Frontal cortex (tissue), 4 donors: ENCODE data around the gene TBXA2R. TPM values are rescaled to one million over a fixed set of nuclear protein-coding genes. Genes with fewer than 3 reads are reported as not detected.

ENCODE experiments used
- DNase-seq, 2 donors: peaks; one replicate each; pipeline ENCODE4 v3.0.0; 2012; ENCODE audit warnings: low spot score in 2 of 2
- FAIRE-seq: peaks from 2 replicates; lab custom pipeline; 2012; peaks lifted over from hg19 to GRCh38; lab: Jason Lieb, UNC
- total RNA-seq: library from RNA; depleted of rRNA; stranded (reverse); fragments of >200 nt; gene quantifications from one replicate; pipeline ENCODE4 v1.2.3, GENCODE V29; 2014
- donor health status: control.
- donor health status: control.
- donor health status: control.

Gene TBXA2R
- total RNA-seq, 1 donor from 2014 or later: 0.41 TPM

DNA sequence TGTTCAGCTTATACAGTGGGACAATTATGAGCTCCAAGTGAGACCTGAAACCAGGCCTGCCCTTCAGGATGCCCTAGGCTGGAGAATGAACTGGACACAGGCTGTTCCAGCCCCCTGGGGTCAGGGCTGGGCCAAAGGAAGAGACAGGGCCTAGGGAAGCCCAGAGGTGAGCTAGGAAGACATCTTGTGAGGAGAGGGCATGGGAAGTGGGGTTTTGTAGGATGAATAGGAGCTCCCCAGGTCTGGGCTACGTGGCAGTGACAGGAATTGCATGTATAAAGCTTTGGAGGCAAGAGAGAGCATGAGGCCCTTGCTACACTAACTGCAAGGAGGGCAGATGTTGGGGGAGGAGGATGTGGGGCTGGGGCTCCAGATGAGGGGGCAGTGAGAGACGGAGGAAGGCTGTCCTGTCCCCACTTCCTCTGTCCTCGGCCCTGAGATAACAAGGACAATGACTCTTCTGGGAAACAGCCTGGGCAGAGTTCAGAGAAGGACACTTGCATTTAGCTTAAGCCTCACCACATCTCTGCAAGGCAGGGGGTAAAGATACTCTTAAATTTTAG, 1.5 kb upstream of the TBXA2R start:
- no peak for FAIRE-seq
- DNase-seq: no peak

DNA sequence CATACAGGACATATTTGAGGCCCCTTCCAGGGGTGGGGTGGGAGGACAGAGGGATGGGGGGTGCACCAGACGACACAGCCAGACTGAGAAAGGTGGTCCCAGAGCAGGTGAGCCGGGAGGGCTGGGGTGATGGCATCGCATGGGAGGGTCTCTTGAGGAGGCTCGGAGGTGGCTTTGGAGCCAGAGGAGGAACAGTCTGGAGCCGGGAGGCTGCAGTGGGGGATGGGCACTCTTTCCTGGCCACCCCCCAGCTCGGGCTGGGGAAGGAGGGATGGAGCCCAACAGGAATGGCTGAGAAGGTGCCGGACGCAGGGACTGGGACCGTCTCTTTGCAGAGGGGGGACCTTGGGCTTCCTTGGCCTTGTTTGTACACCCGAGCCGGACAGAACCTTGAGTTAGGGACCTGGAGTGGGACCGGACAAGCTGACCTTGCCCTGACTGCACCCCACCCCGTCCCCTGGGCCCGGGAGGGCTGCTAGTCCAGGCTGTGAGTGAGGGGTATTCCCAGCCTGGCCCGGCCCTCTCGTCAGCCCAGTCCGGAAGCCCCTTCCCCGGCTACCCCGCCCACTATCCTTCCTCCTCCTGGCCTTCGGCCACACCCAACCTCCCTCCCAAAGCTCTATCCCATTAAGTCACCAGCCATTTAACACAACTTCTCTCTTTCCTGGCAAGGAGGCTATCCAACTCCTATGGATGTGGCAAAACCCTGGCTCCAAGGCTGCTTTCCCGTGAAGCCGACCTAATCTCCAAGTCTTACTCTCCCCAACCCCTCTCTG, 816 bp upstream of the TBXA2R start:
- FAIRE-seq (no peak), DNase-seq (no peak)

DNA sequence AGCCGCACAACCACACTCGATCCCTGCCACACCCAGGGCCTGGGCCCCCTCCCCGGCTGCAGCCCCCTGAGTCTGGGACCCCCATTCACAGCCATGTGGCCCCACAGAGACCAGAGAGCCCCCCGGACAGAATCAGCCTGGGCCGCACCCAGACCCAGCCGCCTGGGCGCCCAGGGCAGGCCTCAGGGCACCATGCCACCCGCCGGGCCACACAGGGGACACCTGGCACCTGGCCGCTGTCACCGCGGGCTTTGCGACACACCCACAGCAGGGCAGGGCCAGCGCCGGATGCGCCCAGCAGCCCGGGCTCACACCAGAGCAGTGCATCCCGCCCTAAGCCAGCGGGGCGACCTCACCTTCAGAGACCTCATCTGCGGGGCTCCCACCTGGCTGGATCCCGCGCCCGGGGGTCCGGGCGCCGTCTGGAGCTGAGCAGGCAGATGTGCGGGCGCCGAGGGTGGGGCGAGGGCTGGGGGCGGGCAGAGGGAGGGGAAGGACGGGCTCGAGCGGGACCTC, 443 bp downstream of the TBXA2R start:
- FAIRE-seq: no peak
- no peak for DNase-seq

DNA sequence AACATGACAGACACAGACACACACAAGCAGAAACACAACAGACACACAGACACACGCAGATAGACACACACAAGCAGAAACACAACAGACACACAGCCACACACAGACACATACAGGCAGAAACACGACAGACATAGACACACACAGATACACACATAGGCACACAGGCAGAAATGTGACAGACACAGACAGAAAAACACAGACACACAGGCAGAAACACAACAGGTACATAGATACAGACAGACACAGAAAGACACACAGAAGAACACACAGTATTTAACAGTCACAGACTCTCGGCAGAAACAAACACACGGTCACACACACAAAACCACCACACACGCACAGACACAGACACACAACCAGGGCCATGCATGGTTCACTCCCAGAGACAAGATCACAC, 905 bp downstream of the TBXA2R start:
- no peak for FAIRE-seq

DNA sequence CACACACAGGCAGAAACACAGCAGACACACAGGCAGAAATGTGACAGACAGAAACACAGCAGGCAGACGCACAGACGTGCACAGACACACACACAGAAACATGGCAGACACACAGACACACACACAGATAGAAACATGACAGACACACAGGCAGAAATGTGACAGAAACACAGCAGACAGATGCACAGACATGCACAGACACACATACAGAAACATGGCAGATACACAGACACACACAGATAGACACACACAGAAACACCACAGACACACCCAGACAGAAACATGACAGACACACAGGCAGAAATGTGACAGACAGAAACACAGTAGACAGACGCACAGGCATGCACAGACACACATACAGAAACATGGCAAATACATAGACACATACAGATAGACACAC, 1.3 kb downstream of the TBXA2R start:
- DNase-seq (no peak), FAIRE-seq (no peak)

More for the DNA sequence above, 905 bp downstream of the TBXA2R start:
- DNase-seq: no peak

DNA sequence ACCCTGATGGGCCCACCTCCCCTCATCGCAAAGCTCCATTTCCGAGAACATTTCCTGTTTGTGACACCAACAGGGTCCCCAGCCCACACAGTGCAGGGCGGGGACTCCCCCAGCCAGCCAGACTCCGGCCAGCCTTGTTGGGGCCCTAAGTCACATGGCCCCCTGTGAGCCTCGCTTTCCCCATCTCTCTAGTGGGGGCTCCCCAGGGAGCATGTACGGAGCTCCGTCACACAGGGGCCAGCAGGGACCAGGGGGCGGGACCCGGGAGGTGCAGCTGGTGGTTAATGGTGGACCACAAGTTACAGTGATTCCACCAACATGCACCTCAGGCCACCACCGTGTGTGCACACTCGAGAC, 1.7 kb downstream of the TBXA2R start:
- FAIRE-seq: no peak
- DNase-seq: no peak

DNA sequence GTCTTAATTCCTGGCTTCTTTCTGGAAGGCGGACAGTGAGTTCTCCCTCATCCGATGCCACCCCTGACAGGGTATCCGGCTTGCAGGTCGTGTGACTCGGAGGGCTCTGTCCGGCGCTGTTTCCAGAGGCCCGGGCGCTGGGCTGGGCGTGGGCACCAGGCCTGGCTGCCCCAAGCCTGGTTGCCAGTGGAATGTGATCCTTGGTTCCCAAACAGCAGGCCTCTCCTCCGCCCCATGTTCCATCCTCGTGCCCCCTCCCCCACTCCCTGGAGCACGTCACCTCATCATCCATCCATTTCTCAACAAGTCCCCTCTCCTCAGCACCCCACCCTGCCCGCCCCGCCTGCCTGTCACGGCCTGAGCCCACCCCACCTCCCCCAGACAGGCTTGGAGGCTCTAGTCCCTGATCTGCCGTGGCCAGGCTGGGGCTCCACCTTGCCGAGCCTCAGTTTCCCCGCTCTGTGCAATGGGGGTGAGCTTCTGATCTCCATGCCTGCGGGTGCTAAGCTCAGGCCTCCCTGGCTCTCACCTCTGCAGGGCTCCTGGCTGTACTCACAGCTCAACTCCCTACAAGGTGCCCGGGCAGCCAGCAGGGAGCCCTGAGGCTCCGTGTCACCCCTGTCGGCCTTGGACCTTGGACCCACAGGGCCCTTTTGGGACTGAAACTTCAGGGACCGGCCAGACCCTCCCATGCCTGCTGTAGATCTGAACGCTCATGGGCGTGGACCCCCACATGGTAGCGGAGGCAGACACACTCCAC, 2.3 kb downstream of the TBXA2R start:
- no peak for DNase-seq
- FAIRE-seq: no peak

DNA sequence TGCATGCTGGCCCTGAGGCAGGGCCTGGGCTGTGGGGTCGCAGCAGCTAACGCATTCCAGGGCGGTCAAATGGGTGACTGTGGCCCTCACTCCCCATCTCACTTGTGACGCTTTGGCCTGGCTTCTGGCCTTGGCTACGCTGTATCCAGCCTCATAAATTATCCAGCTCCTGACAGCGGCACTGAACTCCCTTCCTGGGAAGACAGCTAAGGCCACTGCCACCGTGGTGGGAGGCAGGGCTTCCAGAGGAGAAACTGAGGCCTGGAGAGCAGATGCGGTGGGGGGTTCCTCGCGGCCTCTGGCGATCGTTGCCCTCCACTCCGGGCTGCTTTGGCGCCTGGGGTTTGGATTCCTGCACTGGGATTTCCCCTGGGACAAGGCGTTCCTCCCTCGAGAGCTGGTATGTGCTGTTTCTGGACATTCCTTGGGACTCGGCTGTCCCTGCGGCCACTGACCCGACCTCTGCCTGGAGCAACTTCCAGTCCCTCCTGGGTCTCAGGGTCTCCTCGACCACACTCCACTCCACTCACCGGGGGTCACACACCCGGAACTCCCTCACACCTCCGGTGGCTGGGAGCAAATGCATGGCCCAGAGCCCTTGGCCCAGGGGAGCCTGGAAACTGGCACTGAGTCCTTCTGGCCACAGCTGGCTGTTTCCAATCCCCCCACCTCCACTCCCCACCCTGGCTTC, 3.4 kb downstream of the TBXA2R start:
- FAIRE-seq (no peak), DNase-seq (no peak)

DNA sequence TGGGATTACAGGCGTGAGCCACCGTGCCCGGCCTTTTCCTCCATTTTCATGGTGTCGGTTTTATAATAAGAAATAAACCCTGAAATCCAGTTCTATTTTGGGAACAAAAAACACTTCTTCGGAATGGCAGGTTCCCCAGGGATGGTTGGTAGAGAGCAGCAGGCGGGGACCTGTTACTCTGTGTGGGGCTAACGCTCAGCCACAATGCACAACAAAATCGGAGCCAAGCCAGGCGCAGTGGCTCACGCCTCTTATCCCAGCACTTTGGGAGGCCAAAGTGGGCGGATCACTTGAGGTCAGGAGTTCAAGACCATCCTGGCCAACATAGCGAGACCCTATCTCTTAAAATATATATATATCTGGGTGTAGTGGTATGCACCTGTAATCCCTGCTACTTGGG, 5.7 kb downstream of the TBXA2R start:
- FAIRE-seq: no peak
- DNase-seq: no peak

DNA sequence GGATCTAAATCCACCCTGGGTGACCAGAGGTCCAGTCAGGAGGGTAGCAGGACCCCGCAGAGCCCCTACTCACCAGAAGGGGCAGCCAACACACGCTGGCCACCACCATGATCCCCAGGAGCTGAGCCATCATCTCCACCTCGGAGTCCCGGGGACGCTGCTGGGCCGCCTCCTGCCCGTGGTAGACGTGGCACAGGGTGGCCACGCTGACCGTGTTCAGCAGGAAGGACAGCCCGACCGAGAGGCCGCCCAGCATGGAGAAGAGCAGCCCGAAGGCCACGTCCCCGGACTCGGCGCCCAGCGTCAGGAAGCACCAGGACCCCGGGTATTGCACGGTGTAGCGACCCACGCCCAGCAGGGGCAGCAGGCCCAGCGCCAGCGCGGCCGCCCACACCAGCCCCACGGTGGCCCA, 6.9 kb downstream of the TBXA2R start:
- FAIRE-seq (no peak), DNase-seq (no peak)

DNA sequence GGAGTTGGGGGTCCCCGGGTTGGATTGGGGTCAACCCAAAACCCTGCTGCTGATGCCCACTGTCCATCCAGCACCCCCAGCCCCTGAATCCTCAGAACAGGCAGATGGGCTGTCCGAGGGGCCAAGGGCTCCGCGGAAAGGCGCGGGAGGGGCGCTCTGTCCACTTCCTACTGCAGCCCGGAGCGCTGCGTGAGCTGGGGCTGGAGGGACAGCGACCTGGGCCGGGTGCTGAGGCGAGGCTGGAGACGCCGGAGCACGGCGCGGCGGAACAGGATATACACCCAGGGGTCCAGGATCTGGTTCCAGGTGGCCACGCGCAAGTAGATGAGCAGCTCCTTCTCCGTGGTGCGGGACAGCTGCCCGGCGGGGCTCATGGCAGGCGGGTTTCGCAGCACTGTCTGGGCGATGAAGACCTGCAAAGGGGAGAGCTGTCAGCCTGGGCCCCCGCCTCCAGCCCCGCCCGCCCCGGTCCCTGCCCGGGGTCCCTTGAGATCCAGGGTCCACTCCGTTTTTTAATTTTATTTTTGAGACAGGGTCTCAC, 11.1 kb downstream of the TBXA2R start:
- FAIRE-seq (no peak), DNase-seq (no peak)

DNA sequence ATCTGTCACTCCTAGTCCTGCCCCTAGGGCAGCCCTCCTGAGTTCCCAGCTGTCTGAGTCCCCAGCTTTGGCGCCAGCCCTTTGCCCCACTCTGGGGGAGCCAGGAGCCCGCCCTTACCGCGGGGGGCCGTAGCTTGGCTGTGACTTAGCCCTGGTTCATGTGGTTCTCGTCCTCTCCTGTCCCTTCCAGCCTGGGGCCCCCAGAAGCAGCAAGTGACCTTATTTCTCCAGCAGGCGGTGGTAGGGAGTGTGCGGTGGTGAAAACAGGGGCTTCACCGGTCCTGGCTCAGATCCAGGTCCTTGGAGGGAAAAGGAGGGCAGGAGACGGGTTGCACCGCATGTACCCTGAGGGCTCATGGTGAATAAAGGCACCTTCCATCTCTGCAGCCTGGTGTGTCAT, 13.5 kb downstream of the TBXA2R start:
- DNase-seq (no peak), FAIRE-seq (no peak)

DNA sequence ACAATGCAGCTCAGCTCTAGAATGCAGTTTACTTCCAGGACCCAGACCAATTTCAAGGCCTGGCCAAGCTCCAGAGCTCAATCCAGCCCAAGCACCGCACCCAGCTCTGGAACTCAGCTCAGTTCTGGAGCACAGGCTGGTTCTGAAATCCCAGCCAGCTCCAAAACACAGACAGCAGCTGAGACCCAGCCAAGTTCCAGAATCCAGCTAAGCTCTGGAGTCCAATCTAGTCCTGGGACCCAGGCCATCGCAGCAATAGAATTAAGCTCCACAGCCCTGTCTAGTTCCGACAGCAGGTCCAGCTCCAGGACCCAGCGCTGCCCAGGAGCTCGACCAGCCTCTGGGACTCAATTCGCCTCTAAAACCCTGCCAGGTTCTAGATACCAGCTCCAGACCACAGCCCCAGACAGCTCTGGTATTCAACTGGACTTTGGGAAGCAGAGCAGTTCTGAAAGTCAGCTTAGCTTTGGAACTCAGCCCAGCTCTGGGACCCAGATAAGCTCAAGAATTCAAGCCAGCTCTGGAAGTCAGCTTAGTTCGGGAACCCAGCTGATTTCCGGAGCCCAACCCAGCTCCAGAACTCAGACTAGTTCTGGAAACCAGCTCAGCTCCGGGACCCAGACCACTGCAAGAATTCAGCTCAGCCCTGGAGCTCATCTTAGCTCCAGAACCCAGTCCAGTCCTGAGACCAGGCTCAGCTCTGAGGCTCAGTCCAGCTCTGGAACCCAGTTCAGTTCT, 14.6 kb downstream of the TBXA2R start:
- no peak for FAIRE-seq
- DNase-seq: no peak

DNA sequence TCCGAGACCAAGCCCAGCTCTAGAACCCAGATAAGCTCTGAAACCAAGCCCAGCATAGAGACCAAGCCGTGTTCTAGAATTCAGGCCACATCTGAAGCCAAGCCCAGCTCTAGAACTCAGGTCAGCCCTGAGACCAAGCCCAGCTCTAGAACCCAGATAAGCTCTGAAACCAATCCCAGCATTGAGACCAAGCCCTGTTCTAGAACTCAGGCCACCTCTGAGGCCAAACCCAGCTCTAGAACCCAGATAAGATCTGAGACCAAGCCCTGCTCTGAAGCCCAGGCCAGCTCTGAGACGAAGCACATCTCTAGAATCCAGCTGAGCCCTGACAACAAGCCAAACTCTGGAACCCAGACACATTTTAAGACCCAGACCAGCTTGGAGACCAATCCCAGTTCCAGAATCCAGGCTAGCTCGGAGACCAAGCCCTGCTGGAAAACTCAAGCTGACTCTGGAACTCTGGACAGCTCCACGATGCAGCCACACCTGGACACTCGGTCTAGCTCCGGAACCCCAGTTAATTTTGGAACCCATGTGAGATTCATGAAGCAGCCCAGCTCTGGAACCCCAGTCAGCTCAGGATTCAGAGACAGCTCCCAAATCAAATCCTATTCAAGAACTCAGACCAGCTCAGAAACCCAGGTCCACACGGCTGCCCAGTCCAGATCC, 15.6 kb downstream of the TBXA2R start:
- DNase-seq (no peak), FAIRE-seq (no peak)

DNA sequence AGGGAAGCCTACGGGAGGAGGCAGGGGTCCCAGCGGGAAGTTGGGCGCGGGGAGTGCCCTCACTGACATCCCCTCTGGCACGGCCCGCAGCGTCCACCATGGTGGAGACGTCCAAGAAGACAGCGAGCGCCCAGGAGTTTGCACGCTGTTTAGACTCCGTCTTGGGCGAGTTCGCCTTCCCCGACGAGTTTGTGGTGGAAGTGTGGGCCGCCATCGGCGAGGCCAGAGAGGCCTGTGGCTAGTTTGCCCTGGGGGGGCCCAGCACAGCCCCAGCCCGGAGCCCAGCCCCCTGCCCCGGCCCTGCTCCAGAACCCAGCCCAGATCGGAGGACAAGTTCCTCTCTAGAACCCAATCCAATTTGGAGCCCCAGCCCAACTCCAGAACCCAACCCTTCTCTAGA, 16.7 kb downstream of the TBXA2R start:
- FAIRE-seq (no peak), DNase-seq (no peak)

DNA sequence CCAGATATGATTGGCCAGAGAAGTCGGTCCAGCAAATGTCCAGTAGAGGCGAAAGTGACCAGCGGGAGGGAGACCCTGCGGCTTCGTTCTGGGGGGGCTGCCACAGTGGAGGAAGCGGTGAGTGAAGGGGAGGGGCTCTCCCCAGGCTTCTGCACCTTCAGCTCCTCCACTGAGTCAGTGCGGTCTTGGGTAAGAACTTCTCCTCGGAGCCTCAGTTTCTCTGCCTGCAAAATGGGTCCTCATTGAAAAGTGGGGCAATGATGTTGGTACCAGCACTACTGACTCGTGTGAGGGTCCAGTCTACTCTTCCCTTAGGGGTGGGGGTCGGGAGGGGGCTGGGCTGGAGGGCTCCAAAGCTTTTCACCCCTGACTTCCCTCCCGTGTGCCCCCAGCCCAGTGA, 17.2 kb downstream of the TBXA2R start:
- DNase-seq (no peak), FAIRE-seq (no peak)

DNA sequence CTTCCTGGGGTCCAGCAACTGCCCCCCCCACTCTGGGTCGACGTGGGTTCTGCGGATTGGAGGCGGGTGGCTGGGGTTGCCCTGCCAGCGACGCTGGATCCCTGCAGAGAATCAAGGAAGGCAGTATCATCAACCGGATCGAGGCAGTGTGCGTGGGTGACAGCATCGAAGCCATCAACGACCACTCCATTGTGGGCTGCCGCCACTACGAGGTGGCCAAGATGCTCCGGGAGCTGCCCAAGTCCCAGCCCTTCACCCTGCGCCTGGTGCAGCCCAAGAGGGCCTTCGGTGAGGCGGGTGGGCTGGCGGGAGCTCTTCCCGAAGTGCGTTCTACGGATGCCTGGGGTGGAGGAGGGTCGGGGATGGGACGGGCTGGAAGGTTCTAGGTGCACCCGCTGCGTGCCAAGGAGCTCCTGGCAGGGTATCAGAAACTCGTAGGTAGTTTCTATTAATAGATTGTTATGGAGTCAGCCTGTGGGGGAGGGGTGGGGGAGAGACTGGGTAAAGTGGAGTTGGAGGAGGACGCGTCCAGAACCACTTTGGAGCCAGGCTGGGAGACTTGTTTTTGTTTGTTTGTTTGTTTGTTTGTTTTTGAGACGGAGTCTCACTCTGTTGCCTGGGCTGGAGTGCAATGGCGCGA, 19.8 kb downstream of the TBXA2R start:
- FAIRE-seq: no peak
- no peak for DNase-seq

DNA sequence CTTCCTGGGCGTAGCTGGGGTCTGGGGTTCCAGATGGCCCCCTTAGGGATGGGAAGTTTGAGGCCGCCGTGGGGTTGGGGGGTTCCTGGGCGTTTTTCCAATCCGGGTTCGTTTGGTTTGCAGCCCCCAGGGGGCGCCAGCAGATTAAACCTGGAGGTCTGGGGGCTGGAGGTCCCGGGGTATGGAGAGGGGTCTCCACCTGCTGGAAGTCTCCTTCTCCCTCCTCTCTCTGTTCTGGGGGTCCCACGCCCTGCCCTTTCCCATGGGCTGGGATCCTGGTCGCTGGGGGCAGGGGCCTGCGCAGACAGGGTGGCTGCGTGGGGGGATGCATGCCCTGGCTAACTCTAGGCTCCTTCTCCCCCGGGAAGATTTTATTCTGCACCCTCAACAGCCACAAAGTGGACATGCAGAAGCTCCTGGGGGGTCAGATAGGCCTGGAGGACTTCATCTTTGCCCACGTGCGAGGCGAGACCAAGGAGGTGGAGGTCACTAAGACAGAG, 20.5 kb downstream of the TBXA2R start:
- no peak for DNase-seq
- FAIRE-seq: no peak
